T-helper 2 cell (primary cell): ENCODE results near the gene DNLZ.
"Not testable (repeated sequence)": the region's sequence is repeated elsewhere in the genome, so short reads cannot be mapped to it uniquely, and the experiment has no call there.

Experiments used
- DNase-seq, 5 experiments: peaks; one replicate each; pipeline versions ENCODE4 v3.0.0 to v3.0.0-alpha.2; 2012 to 2022

The DNLZ gene

DNA sequence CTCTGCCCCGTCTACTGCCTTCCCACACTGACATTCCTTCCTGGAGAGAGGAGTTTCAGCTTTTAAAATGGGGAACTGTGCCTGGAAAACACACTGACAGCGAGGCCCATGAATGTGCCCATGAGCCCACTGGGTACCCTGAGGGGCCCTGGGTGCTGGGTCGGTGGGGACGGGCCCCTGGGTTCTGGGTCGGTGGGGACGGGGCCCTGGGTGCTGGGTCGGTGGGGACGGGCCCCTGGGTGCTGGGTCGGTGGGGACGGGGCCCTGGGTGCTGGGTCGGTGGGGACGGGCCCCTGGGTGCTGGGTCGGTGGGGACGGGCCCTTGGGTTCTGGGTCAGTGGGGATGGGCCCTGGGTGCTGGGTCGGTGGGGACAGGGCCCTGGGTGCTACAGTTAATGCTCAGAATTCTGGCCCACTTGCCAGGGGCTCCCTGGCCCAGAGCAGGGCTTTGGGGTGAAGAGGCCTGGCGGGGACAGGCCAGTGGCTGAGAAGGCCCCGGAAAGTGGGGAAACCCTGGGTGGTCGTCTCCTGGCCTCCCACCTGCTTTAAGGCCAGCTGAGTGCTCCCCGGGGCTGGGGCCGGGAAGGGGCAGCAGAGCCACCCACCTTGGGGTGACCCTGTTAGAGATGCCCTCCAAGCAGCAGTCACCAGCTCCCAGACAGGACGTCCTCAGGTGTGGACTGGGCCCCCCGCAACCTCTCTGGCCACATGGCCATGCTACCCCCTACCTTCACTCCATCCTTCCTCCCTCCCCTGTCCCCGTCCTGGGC lies 33.7 kb downstream of the DNLZ start:
- DNase-seq, result no peak

GRCh38 chr9:136329211-136329627 lies 34.3 kb downstream of the DNLZ start:
- no peak for DNase-seq

DNA sequence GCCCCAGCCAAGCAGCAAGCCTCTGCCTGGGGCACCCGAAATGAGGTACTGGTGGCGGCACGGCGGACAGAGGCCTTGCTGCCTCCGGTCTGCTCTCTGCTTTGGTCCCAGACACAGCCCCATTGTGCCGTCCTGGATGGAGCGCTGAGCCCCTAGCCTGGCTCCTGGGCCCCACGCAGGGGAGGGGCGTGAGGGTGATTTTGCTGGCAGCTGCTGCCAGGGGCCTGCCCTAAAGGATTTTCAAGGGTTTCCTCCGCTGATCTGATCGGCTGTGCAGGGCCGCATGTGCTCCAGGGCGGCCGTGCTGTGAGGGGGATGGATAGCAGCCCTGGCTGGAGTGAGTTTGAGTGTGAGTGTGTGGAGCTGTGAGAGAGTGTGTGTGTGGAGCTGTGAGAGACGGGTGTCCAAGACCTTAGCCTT lies 34.9 kb downstream of the DNLZ start:
- DNase-seq, result no peak

GRCh38 chr9:136328011-136328621 lies 35.4 kb downstream of the DNLZ start:
- DNase-seq, result no peak

- peak in 4 of 5 experiments; percentile 13 to 60 (median 18) for DNase-seq
Observed at GRCh38 chr9:136327304-136327974, 36.1 kb downstream of the DNLZ start, which contains the start of gene GPSM1. GPSM1 (plus strand) TSS chr9:136327539; CDS start chr9:136327696, 157 bp downstream.

GRCh38 chr9:136326761-136327303 lies 36.7 kb downstream of the DNLZ start:
- DNase-seq, result no peak

GRCh38 chr9:136326061-136326760 lies 37.3 kb downstream of the DNLZ start:
- DNase-seq, result no peak

DNA sequence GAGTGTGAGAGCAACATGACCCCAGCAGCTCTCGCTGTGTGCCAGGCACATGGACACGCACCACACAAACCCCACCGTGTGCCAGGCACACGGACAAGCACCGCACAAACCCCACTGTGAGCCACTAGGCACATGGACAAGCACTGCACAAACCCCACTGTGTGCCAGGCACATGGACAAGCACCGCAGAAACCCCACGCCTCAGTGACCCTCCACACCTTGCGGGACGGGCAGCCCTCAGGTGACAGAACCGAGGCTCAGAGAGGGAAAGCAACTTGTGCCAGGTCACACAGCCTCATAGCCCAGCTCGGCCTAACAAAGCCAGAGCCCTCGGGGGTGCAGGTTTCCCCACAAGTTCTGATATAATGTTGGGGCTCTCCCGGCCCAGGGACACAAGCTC lies 38.2 kb downstream of the DNLZ start:
- no peak for DNase-seq

DNA sequence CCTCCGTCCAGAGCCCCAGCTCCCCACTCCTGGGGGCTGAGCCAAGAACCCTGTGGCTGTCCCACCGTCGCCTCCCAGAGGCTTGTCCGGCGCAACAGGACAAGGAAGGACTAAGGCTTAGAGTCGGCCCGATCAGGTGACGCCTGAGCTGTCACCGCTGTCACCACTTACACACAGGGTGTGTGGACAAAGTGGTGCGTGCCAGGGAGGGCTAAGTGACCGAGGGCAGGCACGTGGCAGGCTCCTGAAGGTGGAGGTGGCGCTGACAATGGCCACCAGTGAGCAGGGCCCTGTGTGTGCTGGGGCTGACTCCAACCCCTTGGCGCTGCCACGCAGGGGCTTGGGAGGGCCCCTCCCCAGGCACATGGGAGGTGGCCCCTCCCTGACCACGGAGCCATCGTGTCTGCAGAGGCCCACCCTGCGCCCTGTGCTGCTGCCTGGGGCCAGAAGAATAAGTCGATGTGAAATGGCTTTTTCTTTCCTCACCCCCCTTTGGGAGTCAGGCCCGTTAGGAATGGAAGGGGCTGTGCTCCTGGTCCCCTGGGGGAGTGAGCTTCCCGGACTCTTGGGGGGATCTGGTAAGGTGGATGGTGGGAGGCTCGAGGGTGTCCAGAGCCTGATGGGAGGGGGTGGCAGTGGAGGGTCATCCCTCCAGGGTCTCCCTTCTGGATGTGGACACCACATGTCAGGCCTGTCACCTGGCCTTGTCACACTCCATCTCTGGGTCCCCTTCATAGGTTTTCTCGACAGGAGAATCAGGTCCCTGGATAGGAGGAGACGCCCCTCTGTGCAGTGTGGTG lies 38.8 kb downstream of the DNLZ start:
- DNase-seq, result no peak

- no peak for DNase-seq
Observed at GRCh38 chr9:136323371-136323789, 40.2 kb downstream of the DNLZ start.

- no peak for DNase-seq
Observed at GRCh38 chr9:136322756-136323330, 40.7 kb downstream of the DNLZ start.

GRCh38 chr9:136321561-136321960 lies 42.0 kb downstream of the DNLZ start:
- no peak for DNase-seq

DNA sequence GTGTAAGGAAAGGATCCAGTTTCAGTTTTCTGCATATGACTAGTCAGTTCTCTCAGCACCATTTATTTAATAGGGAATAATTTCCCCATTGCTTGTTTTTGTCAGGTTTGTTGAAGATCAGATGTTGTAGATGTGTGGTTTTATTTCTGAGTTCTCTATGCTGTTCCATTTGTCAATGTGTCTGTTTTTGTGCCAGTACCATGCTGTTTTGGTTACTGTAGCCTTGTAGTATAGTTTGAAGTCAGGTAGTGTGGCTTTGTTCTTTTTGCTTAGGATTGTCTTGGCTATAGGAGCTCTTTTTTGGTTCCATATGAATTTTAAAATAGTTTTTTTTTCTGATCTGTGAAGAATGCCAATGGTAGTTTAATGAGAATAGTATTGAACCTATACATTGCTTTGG lies 42.6 kb downstream of the DNLZ start:
- not testable (repeated sequence) for DNase-seq

DNA sequence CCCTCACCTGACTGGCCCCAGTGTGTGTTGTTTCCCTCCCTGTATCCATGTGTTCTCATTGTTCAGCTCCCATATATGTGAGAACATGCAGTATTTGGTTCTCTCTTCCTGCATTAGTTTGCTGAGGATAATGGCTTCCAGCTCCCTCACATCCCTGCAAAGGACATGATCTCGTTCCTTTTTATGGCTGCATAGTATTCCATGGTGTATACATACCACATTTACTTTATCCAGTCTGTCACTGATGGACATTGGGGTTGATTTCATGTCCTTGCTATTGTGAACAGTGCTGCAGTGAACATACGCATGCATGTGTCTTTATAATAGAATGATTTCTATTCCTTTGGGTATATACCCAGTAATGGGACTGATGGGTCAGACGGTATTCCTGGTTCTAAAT lies 43.6 kb downstream of the DNLZ start:
- not testable (repeated sequence) for DNase-seq

DNA sequence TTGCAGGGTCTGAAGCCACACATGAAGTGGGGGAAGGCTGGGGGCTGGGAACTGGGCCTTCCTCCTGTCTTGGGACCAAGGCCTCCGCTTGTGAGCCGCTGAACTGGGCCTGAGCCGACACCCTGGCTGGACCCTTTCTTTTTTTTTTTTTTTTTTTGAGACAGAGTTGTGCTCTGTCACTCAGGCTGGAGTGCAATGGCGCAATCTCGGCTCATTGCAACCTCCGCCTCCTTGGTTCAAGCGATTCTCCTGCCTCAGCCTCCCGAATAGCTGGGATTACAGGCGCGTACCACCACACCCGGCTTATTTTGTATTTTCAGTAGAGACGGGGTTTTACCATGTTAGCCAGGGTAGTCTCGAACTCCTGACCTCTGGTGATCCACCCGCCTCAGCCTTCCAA lies 44.3 kb downstream of the DNLZ start:
- DNase-seq, result not testable (repeated sequence)

- no peak for DNase-seq
Observed at GRCh38 chr9:136318776-136319241, 44.7 kb downstream of the DNLZ start.

- no peak for DNase-seq
Observed at GRCh38 chr9:136318111-136318775, 45.3 kb downstream of the DNLZ start.

- no peak for DNase-seq
Observed at GRCh38 chr9:136317695-136318094, 45.8 kb downstream of the DNLZ start.

- no peak for DNase-seq
Observed at GRCh38 chr9:136316896-136317676, 46.5 kb downstream of the DNLZ start.

- DNase-seq, result peak in 2 of 5 experiments; percentile 41 to 74
Observed at GRCh38 chr9:136316271-136316751, 47.2 kb downstream of the DNLZ start.
